HG02870 (cell line): ENCODE measurements around the gene CDH4.

Experiments used
- ATAC-seq: cut with Tn5 transposase; IDR thresholded peaks from one replicate; pipeline ENCODE4 v1.9.1; 2021; ENCODE audit warnings: mild to moderate bottlenecking, moderate library complexity; ENCODE audit not compliant: unreplicated experiment

CDH4 gene

DNA sequence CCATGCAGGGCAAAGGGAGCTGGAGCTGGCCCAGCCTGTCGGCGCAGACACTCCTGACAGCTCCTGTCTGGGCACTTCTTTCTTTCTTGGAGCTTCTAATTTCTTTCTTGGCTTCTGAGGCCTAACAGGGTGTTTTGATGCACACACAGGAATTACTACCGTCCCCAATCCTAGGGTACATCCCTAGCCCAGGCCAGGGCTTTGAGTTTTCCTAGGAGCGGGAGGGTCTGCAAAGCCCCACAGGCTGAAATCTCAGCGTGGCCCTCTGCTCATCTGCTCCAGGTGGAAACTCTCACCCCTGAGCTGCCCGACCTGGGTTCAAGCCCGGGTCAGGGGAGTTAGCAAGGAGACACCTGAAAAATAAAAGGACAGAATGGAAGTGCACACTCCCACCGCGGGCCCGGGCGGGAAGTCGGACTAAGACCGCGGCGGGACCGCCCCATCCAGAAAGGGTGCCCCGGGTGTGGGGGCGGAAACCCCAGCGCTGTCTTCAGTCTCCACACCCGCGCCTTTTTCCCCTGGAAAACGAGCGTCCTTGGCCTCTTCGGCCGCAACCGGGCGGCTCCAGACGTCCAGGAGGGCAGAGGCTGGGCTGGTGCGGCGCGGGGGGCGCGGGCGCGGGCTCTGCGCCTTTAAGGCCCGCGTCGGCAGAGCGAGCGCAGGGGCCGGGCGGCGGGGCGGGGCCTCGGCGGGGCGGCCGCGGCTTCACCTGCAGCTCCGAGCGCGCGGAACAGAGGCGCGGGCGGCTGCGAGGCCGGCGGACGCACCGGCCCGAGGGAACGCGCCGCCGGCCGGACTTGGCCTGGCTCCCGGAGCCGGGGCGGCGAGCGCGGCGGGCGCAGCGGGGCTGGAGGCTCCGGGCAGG lies at the start of gene CDH4:
TSS of gene CDH4 (plus strand) at position 733 of the 865 bp plus-strand sequence.
- ATAC-seq: no peak

DNA sequence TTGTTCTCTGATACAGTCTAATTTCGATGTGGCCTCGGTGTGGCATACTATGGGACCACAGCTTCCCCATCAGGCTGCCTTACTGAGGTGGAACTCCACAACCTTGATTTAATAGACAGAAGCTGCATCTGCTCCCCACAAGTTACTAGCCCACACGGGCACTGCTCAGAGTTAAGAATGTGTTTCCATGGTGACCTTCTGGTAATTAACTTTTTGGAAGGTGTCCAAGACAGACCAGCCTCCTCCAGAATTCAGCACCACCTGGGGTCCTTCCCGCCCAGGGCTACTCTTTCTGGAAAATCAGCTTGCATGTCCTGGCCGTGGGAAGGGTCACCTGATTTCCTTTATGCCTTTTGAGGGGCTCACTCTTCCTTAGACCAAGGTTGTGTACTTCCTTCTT lies 48.7 kb upstream of the CDH4 start:
- no peak for ATAC-seq

DNA sequence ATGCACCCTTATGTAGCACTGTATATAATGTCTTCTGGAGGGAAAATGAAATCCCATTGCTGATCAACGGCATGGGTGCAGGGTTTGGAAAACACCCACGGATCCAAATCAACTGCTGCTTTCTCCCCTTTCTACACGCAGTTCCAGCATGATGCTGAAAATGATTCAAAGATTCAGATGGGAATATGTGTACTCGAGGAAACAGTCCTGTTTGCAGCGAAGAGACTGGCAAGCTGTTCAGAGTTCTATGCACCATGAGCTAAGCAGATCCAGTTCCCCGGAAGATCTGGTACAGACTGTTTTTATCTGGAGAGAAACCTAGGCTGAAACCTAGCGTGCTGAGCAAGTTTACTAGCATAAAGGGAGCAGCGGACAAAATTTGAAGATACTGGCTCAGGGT lies 47.9 kb upstream of the CDH4 start:
- ATAC-seq: no peak

DNA sequence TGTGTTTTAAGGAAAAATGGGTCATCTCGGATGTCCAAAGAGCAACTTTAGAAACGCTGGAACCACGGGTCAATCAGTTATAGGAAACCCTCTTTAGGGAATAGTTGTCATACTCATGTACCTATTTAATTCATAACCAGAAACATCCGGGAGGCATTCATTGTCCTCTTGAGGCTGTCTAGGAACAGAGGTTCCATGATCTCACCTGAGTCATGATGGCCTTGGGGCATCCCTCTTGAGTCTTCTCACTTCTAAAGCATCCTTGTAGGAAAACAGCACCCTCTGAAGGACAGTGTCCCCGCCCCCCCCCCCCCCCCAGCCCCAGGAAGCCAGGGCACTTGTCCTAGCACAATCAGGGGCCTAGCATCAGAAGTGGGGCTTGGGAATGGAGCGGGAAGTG lies 46.3 kb upstream of the CDH4 start:
- no peak for ATAC-seq

DNA sequence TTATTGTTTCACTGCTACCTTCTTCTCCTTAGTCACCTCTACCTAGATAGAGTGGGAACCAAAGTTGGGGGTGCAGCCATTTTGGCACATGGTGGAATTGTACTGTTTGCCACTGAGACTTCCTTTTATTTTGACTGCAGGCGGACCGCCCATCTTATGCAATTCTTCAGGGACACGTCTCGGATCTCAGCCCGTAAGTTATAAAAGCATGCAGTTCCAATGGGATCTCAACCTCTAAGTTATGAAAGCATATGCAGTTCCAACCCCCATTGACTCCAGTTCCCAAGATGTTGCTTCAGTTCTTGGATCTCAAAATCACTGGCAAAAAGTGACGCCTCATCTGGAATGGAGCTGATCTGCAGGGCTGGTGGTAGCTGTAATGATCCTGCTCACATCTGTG lies 41.2 kb upstream of the CDH4 start:
- no peak for ATAC-seq

DNA sequence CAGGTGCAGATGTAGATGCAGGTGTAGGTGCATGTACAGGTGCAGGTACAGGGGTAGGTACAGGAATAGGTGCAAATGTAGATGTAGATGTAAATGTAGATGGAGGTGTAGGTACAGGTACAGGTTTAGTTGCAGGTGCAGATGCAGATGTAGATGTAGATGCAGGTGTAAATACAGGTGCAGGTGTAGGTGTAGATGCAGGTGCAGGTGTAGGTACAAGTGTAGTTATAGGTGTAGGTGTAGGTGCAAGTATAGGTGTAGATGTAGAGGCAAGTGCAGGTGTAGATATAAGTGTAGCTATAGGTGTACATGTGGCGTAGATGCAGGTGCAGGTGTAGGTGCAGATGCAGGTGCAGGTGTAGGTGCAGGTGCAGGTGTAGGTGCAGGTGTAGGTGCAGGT lies 34.2 kb upstream of the CDH4 start:
- no peak for ATAC-seq

DNA sequence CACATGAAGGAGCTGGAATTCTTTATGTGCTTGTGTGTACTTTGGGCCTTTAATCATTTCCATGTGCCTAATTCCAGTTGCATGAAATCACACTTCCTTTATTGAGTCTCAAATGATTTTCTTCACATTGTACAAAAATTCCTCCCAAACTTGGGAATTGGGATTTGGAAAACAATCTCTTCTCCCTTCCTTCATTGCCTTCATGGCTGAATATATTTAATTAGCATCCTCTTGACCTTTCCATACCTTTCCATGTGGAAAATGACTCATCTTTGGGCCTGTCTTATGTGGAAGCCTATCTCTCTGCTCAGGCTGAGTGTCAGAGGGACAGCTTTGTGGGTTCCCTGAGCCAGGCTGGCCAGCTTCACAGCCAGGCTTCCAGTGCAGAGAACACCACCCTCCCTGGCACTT lies 33.0 kb upstream of the CDH4 start:
- no peak for ATAC-seq

DNA sequence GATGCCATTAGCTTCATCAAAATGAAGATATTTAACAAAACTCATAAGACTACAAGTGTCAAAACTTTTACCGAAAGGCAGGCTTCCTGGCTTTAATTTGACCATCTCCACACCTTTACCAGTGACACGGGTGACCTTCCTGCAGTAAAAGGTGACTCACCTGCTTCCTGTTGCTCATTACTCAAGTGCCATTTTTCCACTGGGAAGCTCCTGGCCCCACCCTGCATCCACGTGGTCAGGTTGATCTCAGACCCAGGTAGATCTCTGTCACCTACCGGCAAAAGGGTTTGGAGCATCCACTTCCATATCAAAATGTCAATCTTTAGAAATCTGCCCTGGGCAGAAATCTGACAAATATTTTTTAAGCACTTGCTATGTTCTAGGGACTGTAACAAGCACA lies 31.9 kb upstream of the CDH4 start:
- no peak for ATAC-seq

DNA sequence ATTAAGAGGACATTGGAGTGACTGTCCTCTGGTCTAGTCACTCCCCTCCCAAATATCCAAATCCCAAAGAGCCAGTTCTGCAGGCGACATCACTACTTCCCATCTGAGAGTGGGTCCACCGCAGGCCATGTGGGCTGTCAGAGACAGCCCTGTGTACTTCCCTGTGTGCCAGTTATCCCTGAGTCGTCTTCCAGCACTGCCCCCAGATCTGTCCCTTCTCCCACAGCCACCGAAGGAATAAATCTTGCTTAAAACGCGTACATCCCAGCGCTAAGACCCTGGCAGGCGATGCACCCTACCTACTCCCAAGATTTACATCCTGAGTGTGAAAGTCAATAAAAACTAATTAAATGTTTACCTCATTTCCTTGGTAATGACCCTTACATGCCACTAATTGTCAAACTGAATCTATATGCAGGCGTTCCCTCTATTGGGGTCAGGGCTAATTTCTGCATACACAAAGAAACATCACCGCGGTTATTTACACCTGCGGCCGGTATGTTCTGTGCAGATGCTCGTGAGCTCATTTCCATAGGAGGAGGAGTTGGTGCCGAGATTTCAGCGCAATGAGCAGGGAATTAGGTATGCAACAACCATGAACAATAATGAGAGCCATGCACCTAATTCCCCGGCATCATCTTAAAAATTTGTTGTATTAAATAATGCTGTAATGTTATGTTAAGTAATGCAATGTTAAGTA lies 31.3 kb upstream of the CDH4 start:
- ATAC-seq: no peak

DNA sequence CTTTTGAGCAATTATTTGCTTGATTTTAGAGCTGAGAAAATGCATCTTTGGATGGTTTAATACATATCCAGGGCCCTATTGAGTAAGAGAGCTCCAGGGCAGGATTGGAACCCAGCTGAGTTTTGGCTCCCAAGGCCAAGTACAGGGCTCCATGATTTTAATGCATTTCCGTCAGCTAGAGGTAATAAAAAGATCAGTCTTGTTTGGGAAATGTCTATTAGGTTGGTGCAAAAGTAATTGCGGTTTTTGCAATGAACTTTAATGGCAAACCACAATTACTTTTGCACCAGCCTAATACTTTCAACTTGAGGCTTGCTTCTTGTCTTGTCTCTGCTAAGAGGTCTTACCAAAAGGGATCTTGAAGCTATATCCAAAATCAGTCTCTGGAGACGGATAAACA lies 29.4 kb upstream of the CDH4 start:
- no peak for ATAC-seq

DNA sequence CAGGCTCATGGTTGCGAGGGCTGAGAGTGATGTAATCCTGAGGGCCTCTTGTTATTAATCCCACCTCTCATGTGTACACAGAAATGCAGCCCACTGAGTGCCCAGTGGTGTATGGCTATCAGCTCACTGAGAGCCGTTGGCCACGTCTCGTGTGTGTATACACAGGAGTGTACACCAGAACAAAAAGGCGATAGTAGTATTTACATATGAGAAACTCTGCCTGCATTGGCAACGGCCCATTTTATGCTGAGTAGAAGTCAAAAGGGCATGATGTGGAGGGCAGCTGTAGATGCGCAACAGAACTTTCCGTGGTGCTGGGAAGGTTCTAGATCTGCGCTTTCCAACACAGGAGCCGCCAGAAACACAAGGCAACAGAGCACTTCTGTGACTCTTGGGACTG lies 28.9 kb upstream of the CDH4 start:
- ATAC-seq: no peak

DNA sequence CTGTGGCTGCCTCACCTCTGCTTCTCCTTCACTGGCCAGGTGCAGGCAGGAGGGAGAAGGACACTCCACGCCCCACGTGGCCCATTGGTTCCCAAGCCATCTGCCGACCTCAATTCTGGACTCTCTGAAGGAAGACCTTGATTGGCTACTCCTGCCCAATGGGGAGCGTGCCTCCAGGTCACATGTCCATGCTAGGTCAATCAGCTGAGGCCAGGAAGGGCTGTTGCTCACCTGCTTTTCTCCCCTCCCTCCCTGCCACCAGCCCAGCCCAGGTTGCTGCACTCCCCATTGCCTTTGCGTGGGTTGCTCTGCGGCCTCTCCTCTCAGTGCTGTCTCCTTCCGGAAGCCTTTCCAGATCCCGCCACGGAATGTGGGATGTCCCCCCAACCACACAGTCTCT lies 21.9 kb upstream of the CDH4 start:
- ATAC-seq: no peak

DNA sequence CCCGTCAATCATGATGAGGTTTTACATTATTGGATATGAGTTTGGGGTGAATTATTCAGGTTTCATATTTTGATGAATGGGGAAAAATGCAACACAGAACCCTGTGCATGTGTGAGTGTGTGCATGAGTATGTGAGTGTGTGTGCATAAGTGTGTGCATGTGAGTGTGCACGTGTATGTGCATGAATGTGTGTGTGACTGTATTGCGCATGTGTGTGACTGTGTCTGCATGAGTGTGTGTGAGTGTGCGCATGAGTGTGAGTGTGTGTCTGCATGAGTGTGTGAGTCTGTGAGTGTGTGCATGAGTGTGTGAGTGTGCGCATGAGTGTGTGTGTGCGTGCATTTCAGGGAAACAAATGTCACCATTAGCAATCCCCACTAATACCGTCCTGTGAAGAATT lies 18.5 kb upstream of the CDH4 start:
- no peak for ATAC-seq

DNA sequence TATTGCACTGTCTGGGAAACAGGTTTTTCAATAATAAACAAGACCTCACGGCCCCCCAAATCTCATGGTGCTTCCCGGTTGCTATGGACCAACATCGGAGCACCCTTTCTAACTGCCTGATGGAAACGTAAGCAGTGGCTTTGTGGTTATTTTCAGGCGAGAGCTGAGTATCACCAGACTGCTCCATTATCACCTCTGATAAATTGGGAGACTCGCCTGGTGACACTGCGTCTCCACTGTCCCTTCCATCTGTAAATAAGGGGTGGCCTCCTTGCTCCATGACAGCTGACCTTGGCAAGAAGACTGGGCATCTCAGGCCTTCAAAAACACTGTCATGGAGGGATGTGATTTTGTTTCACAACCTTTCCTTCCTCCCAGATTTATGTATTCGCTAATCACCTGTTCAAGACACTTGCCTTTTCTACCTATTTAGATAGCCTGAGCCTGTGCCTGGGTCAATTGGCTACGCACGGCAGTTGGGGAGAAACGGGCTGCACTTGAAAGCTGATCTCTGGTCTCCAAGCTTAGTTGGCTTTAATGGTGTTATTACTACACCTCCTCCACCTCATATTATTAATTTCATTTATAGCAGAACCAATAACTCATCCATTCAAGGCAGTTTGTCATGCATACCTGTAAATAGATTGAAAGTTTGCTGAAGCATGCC lies 17.7 kb upstream of the CDH4 start:
- no peak for ATAC-seq

DNA sequence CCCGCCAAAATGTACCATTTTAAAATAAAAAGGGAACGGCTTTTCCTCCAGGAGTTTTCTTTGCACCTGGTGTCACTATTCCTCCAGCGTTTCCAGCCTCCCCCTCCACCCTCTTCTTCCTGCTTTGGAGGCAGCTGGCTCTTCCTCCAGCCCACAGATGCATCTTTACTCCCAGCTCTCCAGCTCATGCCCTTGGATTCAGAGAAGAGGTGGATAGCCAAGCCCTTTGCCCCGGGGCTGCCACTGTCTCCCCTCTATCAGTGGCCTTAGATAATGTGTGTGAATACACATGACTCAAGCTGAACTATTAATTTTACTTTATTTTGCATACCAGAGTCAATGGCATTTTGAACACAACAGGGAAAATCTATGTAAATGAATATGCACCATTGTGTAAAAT lies 15.3 kb upstream of the CDH4 start:
- ATAC-seq: no peak

DNA sequence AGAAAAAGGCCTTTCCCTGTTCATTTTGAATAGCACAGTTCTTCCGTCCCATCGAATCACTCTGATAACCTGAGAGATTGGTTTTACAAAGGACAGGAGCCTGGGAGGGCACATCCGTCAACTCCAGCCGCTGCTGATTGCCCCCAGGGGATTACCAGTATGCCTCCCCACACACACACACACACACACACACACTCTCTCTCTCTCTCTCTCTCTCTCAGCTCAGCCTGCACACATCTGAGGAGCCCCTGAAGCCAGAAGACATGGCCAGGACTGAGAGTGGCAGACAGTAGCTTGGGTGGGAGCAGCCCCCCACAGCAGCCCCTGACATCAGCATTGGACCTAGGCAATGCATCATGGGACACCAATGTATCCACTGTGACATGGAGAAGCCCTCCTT lies 13.2 kb upstream of the CDH4 start:
- no peak for ATAC-seq

DNA sequence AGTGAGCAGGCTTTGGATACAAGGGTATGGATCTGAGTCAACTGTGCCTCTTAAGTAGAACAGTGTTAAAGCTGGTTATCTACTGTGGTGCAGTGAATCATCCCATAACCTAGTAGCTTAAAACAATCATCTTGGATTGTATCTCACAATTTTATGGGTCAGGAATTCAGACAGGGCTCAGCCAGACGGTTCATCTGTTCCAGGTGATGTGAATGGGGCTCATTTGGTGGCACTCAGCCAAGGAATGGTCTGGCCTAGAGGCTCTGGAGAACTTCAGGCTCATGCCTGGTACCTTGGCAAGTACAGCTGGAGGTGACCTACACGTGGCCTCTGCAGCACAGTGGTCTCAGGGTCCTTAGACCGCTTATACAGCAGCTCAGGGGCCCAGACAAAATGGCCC lies 11.2 kb upstream of the CDH4 start:
- ATAC-seq: no peak

DNA sequence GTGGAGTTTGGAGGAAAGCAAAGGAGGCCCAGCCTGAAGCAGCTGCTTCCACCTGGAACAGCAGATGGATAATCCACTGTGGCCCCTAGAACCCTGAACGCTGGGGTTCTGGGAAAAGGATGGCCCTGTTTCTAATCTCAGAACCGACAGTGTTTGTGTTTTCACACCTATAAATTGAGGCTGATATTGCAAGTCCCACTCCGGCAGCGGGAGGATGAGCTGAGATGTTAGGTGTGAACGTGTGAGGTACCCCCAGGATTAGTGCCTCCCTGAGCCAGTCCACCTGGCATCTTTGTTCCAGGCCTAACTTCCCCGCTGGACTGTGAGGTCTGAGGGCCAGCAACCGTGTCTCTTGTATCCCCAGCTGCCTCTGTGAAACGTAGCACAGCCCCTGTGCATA lies 7.8 kb upstream of the CDH4 start:
- ATAC-seq: no peak

DNA sequence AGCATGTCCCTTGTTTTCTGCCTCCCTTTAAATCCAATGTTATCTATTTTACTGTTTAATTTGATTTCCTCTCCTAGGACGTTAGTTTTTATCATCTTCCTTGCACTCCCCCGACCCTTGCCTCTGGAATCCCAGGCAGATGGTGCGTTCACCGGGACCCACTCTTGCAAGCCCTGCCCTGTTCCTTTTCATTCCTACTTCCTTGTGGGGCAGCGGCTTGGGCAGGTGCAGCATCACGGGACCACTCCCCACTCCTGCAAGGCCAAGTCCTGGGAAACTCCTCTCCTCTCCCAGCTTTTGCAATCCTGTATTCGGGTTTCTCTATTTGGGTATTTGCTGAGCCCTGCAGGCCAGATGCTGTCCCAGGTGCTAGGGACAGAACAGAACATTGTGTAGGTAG lies 5.8 kb upstream of the CDH4 start:
- ATAC-seq: no peak

DNA sequence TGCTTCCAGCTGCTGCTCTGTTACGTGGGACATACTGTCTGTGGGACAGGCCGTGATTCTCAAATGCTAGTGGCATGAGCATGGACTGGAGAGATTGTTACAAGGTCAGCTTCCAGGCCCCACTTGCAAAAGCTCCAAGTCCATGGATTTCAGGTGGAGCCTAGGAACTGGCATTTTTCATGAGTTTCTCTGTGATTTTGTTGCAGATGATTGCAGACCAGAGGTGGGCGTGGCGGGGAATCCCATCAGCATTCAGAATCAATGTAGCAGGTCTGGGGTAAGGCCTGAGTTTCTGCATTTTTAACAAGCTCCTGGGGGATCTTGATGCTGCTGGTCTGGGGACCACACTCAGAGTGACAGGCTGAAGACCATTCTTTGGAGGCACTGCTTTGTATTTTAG lies 2.4 kb upstream of the CDH4 start:
- ATAC-seq: no peak

DNA sequence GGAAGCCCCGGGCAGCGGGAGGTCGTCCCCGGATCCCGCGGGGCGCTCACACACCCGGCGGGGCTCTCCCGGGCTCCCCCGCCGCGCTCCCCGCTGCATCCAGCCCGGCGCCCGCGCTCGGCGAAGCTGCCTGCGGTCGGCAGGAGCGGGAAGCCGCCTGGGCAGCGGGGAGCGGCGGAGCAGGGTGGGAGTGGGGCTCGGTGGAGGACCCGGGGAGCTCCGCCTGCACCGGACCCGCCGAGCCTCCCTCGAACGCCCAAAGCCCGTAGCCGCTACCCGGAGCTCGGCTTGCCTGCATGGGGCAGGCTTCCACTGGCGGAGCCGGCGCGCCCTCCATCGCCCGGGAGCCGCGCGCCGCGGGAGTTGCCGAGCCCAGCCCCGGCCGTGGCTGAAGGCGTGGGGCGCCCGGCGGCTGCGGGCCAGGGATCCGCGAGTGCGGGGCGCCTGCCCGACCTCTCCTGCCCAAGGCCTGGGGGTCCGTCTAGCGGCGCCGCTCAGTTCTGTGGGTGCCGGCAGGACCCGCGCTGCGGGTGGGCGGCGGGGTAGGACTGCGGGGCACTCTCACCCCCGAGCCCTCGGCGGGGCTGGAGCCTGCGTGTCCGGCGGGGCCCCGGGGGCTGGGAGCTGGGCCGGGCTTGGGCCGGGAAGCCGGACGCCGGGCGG lies 671 bp downstream of the CDH4 start:
- no peak for ATAC-seq

DNA sequence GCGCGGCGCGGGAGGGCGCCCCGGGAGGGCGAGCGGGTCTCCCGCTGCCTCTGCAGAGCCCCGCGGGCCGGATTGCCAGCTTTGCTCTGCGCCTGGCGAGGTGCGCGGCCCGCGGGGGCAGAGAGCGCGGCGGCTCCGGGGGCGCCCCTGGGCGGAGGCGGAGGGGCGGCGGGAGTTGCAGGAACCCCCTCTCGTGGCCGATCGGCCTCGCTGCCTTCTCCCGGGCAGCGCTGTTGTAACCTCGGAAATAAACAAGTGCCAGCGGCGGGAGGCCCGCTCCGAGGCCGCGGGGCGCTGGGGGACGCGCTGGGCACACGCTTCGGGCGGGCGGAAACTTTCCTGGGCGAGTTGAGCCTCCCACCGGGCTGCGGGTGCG lies 1.2 kb downstream of the CDH4 start:
- no peak for ATAC-seq
